CD4-positive, alpha-beta T cell (primary cell): ENCODE measurements around the gene GDI1. TPM values are rescaled to one million over a fixed set of nuclear protein-coding genes. Genes with fewer than 3 reads are reported as not detected.

Experiments used
- ATAC-seq: fragments of 200-7000 bp; cut with Tn5 transposase; one replicate; pipeline ENCODE4 v1.10.0; 2022; ENCODE audit warnings: mild to moderate bottlenecking; ENCODE audit not compliant: poor library complexity
- CTCF ChIA-PET: fragments of 350-600 bp; sonication (Branson Sonifier 250); formaldehyde crosslinking; loops from one replicate; lab custom pipeline; 2021; ENCODE audit warnings: antibody characterized with exemption, inconsistent platforms; lab: Charles Lee
- POLR2A ChIA-PET: fragments of 350-600 bp; sonication (Branson Sonifier 250); formaldehyde crosslinking; loops from one replicate; lab custom pipeline; 2021; ENCODE audit warnings: antibody characterized with exemption, inconsistent platforms; lab: Charles Lee
- DNase-seq, 14 experiments: peaks; one replicate each; pipeline ENCODE4 v3.0.0-alpha.2; 2013 to 2020; ENCODE audit warnings: mixed read lengths in 2 of 14
- H3K27ac ChIP-seq, 2 donors: one replicate each; pipeline versions ENCODE4 v1.5.1 to v1.7.0; 2013; ENCODE audit warnings: low read length in 2 of 2, low read depth in 1 of 2, mild to moderate bottlenecking in 1 of 2
- H3K27me3 ChIP-seq, 2 experiments: 1 replicate in 1 of 2; 2 replicates in 1 of 2; pipeline versions ENCODE4 v1.6.1 to v1.7.0; 2013; ENCODE audit warnings: low read length in 2 of 2, control low read depth in 1 of 2, mild to moderate bottlenecking in 1 of 2, moderate library complexity in 1 of 2; ENCODE audit not compliant: insufficient read depth in 2 of 2, control insufficient read depth in 1 of 2
- H3K36me3 ChIP-seq: one replicate; pipeline ENCODE4 v1.6.1; 2013; ENCODE audit warnings: low read length, control low read depth; ENCODE audit not compliant: insufficient read depth
- H3K4me1 ChIP-seq: one replicate; pipeline ENCODE4 v1.6.1; 2013; ENCODE audit warnings: low read length, control low read depth; ENCODE audit not compliant: insufficient read depth
- H3K4me3 ChIP-seq: one replicate; pipeline ENCODE4 v1.5.1; 2013; ENCODE audit warnings: mild to moderate bottlenecking, low read length, moderate library complexity
- H3K9me3 ChIP-seq, 2 experiments: 1 replicate in 1 of 2; 2 replicates in 1 of 2; pipeline versions ENCODE4 v1.6.1 to v1.7.0; 2013; ENCODE audit warnings: low read length in 2 of 2, mild to moderate bottlenecking in 2 of 2, control low read depth in 1 of 2, moderate library complexity in 1 of 2; ENCODE audit not compliant: control insufficient read depth in 1 of 2, insufficient read depth in 1 of 2
- H3K27ac Mint-ChIP-seq: one replicate; pipeline ENCODE4 v1.8.0; 2020; ENCODE audit warnings: mixed read lengths
- H3K27me3 Mint-ChIP-seq: one replicate; pipeline ENCODE4 v1.8.0; 2021; ENCODE audit warnings: mixed read lengths
- H3K36me3 Mint-ChIP-seq: one replicate; pipeline ENCODE4 v1.8.0; 2021; ENCODE audit warnings: low read depth, mixed read lengths
- H3K4me1 Mint-ChIP-seq: one replicate; pipeline ENCODE4 v1.8.0; 2021; ENCODE audit warnings: low read depth, mixed read lengths
- H3K4me3 Mint-ChIP-seq: one replicate; pipeline ENCODE4 v1.8.0; 2020; ENCODE audit warnings: mild to moderate bottlenecking, mixed read lengths
- H3K9me3 Mint-ChIP-seq: one replicate; pipeline ENCODE4 v1.8.0; 2020; ENCODE audit warnings: mixed read lengths
- intact Hi-C, 2 experiments: fragments of 100-400 bp; cut with DNase I in 1 of 2; cut with micrococcal nuclease in 1 of 2; formaldehyde crosslinking; loops; one replicate each; pipeline versions ENCODE4 v1.15.1 to v1.9.0; 2023 to 2025; cut with DNase I, micrococcal nuclease
- total RNA-seq, 174 experiments: library from RNA in 2 of 174; stranded (reverse) in 2 of 174; gene quantifications; one replicate each; pipeline ENCODE4 v1.2.3 and lab custom pipeline; 2021 to 2026
- TF ChIP-seq, protein P1 (sequence below): fragments of 200-600 bp; IDR thresholded peaks from one replicate; pipeline ENCODE4 v1.8.0; 2022; ENCODE audit warnings: antibody characterized with exemption, mild to moderate bottlenecking

The GDI1 gene
- total RNA-seq, 2 experiments from 2014 or later, result 144 to 145 TPM

DNA sequence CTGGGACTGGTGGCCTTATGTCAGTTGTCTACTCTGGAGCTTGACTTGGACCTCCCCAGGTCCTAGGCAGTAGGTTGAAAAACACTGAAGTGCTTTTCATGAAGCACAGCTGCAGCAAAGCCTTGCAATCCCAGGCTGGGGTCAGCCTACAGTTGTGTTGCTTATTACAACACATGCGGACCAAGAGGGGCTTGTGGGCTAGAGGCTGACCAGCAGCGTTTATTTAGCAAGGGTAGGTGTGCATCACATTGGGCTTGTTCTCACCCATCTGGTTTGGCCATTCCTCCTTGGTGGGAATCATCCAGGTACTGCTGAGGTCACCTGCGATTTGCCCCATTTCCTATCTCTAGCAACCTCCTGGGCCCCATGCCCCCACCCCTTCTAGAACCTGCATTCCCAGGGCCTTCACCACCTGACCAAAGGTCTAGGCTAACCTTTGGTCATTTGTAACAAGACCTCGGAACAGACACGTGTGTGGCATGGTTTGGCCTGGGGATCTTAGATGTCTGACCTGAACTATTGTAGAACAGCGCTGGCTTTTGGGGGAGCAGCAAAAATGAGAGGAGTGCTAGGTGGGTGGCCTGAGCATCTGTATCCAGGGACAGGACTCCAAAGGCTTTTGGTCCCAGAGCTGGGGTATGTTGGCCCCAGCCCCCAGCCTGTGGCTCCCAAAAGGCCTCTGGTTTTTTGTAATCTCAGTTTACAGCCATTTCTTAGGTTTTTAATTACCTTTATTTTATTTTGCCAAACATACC is 35.7 kb upstream of the GDI1 start:
- peaks cover 22% of the 10 kb centered on the region for H3K4me1 Mint-ChIP-seq
- peaks cover 27% of the 10 kb centered on the region for H3K4me1 ChIP-seq
- CTCF ChIA-PET, result no interaction called here
- H3K4me3 ChIP-seq, result no peak overlapping the region
- POLR2A ChIA-PET, result interaction anchor here (1.2 to 2.5 kb wide), 3 partner anchors 11 to 41 kb away, joined by 3 to 10 read pairs (median 3); no protein-coding TSS in a partner anchor
- peak overlapping the region; percentile 99 for H3K27ac Mint-ChIP-seq
- peak overlapping the region; percentile 98 for H3K4me3 Mint-ChIP-seq
- DNase-seq (peak in 2 of 14 experiments; percentile 14 to 19), ATAC-seq (no peak)
- no peak overlapping the region for H3K27ac ChIP-seq
- H3K36me3 ChIP-seq, result peaks cover 24% of the 10 kb centered on the region
- no peaks in the 10 kb centered on the region for H3K9me3 ChIP-seq
- no peaks in the 10 kb centered on the region for H3K27me3 ChIP-seq
- no peaks in the 10 kb centered on the region for H3K9me3 Mint-ChIP-seq
- peaks cover 48% of the 10 kb centered on the region for H3K36me3 Mint-ChIP-seq
- H3K27me3 Mint-ChIP-seq, result no peaks in the 10 kb centered on the region
- TF ChIP-seq, protein P1, sequence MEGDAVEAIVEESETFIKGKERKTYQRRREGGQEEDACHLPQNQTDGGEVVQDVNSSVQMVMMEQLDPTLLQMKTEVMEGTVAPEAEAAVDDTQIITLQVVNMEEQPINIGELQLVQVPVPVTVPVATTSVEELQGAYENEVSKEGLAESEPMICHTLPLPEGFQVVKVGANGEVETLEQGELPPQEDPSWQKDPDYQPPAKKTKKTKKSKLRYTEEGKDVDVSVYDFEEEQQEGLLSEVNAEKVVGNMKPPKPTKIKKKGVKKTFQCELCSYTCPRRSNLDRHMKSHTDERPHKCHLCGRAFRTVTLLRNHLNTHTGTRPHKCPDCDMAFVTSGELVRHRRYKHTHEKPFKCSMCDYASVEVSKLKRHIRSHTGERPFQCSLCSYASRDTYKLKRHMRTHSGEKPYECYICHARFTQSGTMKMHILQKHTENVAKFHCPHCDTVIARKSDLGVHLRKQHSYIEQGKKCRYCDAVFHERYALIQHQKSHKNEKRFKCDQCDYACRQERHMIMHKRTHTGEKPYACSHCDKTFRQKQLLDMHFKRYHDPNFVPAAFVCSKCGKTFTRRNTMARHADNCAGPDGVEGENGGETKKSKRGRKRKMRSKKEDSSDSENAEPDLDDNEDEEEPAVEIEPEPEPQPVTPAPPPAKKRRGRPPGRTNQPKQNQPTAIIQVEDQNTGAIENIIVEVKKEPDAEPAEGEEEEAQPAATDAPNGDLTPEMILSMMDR, result no peak
- intact Hi-C loops, result loop anchor here in 1 of 2 experiments (2.0 to 5.0 kb wide), 2 partner anchors 26 to 131 kb away; no protein-coding TSS in a partner anchor

DNA sequence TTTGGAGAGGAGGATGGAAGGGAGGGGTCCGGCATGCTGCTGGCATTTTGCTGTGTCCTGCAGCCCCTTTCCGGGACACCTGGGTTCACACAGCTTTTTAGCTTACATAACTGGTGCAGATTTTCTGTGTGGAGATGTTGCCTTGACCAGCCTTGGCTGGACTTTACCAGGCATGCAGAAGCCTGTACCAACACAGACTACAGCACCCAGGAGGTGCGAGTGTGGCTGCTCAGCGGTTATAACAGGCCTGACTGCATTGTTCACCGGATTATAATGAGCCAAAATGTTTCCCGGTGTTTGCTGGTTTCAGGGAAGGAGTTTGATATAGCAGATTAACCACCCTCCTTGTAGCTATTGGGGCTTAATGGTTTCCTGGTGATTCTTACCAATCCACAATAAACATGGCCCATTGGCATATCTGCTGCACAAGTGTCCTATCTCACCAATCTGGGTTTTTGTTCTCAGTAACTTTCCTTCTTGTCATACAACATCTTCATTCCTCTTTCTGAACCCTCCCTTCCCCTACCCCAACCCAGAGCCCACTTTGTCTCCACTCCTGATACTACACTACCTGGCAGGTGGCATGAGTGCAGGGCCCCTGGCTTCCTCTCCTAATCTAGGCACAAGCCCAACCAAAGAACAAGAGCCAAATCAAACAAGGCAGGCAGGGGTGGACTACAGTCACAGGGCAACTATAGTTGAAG is 34.9 kb upstream of the GDI1 start:
- Histone ChIP-seq H3K4me3 (no peak overlapping the region), H3K27ac (no peak overlapping the region), H3K36me3 (peaks cover 24% of the 10 kb centered on the region), H3K9me3 (no peaks in the 10 kb centered on the region), H3K27me3 (no peaks in the 10 kb centered on the region), H3K4me1 (peaks cover 24% of the 10 kb centered on the region)
- Mint-ChIP-seq H3K4me3 (no peak overlapping the region), H3K9me3 (no peaks in the 10 kb centered on the region), H3K4me1 (peaks cover 22% of the 10 kb centered on the region), H3K27ac (peak overlapping the region; percentile 99), H3K27me3 (no peaks in the 10 kb centered on the region), H3K36me3 (peaks cover 48% of the 10 kb centered on the region)
- CTCF ChIA-PET, result no interaction called here
- DNase-seq, result peak in 1 of 14 experiments; percentile 7
- TF ChIP-seq, protein P1, result no peak
- no peak for ATAC-seq
- POLR2A ChIA-PET, result interaction anchor here (1.3 kb wide), 1 partner anchor 10 kb away, joined by 3 read pairs; no protein-coding TSS in a partner anchor
- intact Hi-C loops, result loop anchor here in 1 of 2 experiments (2.0 to 5.0 kb wide), 2 partner anchors 25 to 130 kb away; no protein-coding TSS in a partner anchor

DNA sequence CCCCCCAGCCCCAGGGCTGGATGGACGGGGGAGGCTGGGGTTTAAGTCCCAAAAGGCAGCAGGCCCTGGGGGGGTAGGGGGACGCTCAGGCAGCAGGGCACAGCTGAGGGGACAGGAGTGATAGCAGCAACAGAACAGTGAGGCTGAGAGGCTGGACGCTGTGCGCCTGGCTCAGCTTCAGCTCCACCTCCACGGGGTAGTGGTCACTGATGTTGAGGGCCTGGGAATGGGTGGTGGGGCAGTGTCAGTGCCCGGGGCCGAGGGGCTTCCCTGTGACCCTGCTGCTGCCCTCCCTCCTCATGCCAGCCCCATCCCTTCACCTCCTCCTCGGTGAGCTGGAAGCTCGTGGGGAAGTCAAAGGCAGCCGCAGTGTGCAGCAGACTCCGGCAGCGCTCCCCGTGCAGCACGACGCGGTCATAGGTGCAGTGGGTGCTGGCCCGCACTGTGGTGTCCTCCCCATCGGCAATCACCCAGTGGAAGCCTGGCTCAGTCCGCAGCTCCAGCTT is 34.3 kb upstream of the GDI1 start:
- CTCF ChIA-PET, result no interaction called here

More for the DNA sequence above, 34.3 kb upstream of the GDI1 start:
- Histone ChIP-seq H3K4me1 (peaks cover 18% of the 10 kb centered on the region), H3K27ac (no peak overlapping the region), H3K4me3 (no peak overlapping the region), H3K36me3 (peaks cover 24% of the 10 kb centered on the region), H3K27me3 (no peaks in the 10 kb centered on the region), H3K9me3 (no peaks in the 10 kb centered on the region)
- intact Hi-C loops, result loop anchor here in 1 of 2 experiments (5.0 kb wide), 1 partner anchor 130 kb away; no protein-coding TSS in a partner anchor
- POLR2A ChIA-PET, result no interaction called here
- DNase-seq (peak in 1 of 14 experiments; percentile 12), ATAC-seq (no peak)
- no peaks in the 10 kb centered on the region for H3K9me3 Mint-ChIP-seq
- H3K36me3 Mint-ChIP-seq, result peaks cover 48% of the 10 kb centered on the region
- TF ChIP-seq, protein P1, result no peak
- H3K4me1 Mint-ChIP-seq, result peaks cover 22% of the 10 kb centered on the region
- no peaks in the 10 kb centered on the region for H3K27me3 Mint-ChIP-seq
- peak overlapping the region; percentile 99 for H3K27ac Mint-ChIP-seq
- no peak overlapping the region for H3K4me3 Mint-ChIP-seq
